RWPE2 (cell line): Measurements from ENCODE around the gene PDK3.

Experiments used
- ATAC-seq: fragments of 200-7000 bp; cut with Tn5 transposase; 3 replicates; pipeline ENCODE4 v1.9.1; 2021; ENCODE audit warnings: low read depth
- DNase-seq: peaks from one replicate; pipeline ENCODE4 v3.0.0-alpha.2; 2020; ENCODE audit warnings: low spot score
- H3K27ac ChIP-seq: fragments of 450-650 bp; 2 replicates; pipeline ENCODE4 v1.5.1; 2017; ENCODE audit warnings: mild to moderate bottlenecking; ENCODE audit not compliant: poor library complexity, severe bottlenecking
- H3K27me3 ChIP-seq: fragments of 250-450 bp; sonication (Bioruptor Pico); 2 replicates; pipeline ENCODE4 v1.5.1; 2021; ENCODE audit warnings: mild to moderate bottlenecking, moderate library complexity; ENCODE audit not compliant: insufficient read depth, poor library complexity, severe bottlenecking
- H3K36me3 ChIP-seq: fragments of 250-450 bp; sonication (Bioruptor Pico); 2 replicates; pipeline ENCODE4 v1.5.1; 2020; ENCODE audit warnings: low read depth, mild to moderate bottlenecking, moderate library complexity
- H3K4me1 ChIP-seq: fragments of 250-450 bp; sonication (Bioruptor Pico); 2 replicates; pipeline ENCODE4 v1.5.1; 2021; ENCODE audit warnings: mild to moderate bottlenecking, moderate library complexity; ENCODE audit not compliant: insufficient read depth, poor library complexity, severe bottlenecking
- H3K4me3 ChIP-seq: fragments of 250-450 bp; sonication (Bioruptor Pico); 2 replicates; pipeline ENCODE4 v1.5.1; 2021; ENCODE audit warnings: mild to moderate bottlenecking, moderate library complexity; ENCODE audit not compliant: severe bottlenecking
- H3K9me3 ChIP-seq: fragments of 250-450 bp; sonication (Bioruptor Pico); 2 replicates; pipeline ENCODE4 v1.5.1; 2021; ENCODE audit warnings: mild to moderate bottlenecking, moderate library complexity; ENCODE audit not compliant: severe bottlenecking
- CTCF ChIP-seq: fragments of 450-650 bp; IDR thresholded peaks from one replicate; pipeline ENCODE4 v1.5.1; 2017; ENCODE audit warnings: mild to moderate bottlenecking, moderate library complexity; ENCODE audit not compliant: poor library complexity, severe bottlenecking

PDK3 gene

GRCh38 chrX:24567169-24567568, 102.1 kb downstream of the PDK3 start:
- H3K4me3 ChIP-seq = no peak overlapping the region
- no peak overlapping the region for H3K27ac ChIP-seq
- no peaks in the 10 kb centered on the region for H3K9me3 ChIP-seq
- TF ChIP-seq CTCF = no peak
- H3K27me3 ChIP-seq = no peaks in the 10 kb centered on the region
- H3K4me1 ChIP-seq = no peaks in the 10 kb centered on the region
- DNase-seq = no peak
- no peak for ATAC-seq
- no peaks in the 10 kb centered on the region for H3K36me3 ChIP-seq

GRCh38 chrX:24574743-24575142, 109.7 kb downstream of the PDK3 start:
- no peaks in the 10 kb centered on the region for H3K4me1 ChIP-seq
- DNase-seq = no peak
- H3K27ac ChIP-seq = no peak overlapping the region
- no peak for ATAC-seq
- TF ChIP-seq CTCF = no peak
- H3K36me3 ChIP-seq = no peaks in the 10 kb centered on the region
- H3K4me3 ChIP-seq = no peak overlapping the region
- no peaks in the 10 kb centered on the region for H3K27me3 ChIP-seq
- H3K9me3 ChIP-seq = no peaks in the 10 kb centered on the region

- DNase-seq = no peak
- no peak overlapping the region for H3K4me3 ChIP-seq
- no peaks in the 10 kb centered on the region for H3K27me3 ChIP-seq
- ATAC-seq = no peak
- H3K27ac ChIP-seq = no peak overlapping the region
- H3K9me3 ChIP-seq = no peaks in the 10 kb centered on the region
- no peaks in the 10 kb centered on the region for H3K36me3 ChIP-seq
- H3K4me1 ChIP-seq = no peaks in the 10 kb centered on the region
- no peak for TF ChIP-seq CTCF
Observed at GRCh38 chrX:24575496-24575895, 110.4 kb downstream of the PDK3 start.

GRCh38 chrX:24577091-24577490, 112.0 kb downstream of the PDK3 start:
- no peak for TF ChIP-seq CTCF
- H3K4me1 ChIP-seq = no peaks in the 10 kb centered on the region
- H3K27me3 ChIP-seq = no peaks in the 10 kb centered on the region
- no peak overlapping the region for H3K27ac ChIP-seq
- DNase-seq = no peak
- H3K9me3 ChIP-seq = no peaks in the 10 kb centered on the region
- ATAC-seq = no peak
- no peak overlapping the region for H3K4me3 ChIP-seq
- no peaks in the 10 kb centered on the region for H3K36me3 ChIP-seq
